Measurements from ENCODE around the gene ARSK. TPM values are rescaled to one million over a fixed set of nuclear protein-coding genes. Genes with fewer than 3 reads are reported as not detected.
A peak's percentile ranks its signal among the peaks of the same experiment; 100 is the strongest.

Gene ARSK, protein sequence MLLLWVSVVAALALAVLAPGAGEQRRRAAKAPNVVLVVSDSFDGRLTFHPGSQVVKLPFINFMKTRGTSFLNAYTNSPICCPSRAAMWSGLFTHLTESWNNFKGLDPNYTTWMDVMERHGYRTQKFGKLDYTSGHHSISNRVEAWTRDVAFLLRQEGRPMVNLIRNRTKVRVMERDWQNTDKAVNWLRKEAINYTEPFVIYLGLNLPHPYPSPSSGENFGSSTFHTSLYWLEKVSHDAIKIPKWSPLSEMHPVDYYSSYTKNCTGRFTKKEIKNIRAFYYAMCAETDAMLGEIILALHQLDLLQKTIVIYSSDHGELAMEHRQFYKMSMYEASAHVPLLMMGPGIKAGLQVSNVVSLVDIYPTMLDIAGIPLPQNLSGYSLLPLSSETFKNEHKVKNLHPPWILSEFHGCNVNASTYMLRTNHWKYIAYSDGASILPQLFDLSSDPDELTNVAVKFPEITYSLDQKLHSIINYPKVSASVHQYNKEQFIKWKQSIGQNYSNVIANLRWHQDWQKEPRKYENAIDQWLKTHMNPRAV
- total RNA-seq, result 10 to 100 TPM in 2 of 4 donors, 1 to 10 TPM in 2; 6.7 to 13.3 (median 9.9) TPM
- 1 to 10 TPM in 2 of 3 donors, under 1 TPM in 1; 0.60 to 3.0 (median 1.2) TPM for polyA plus RNA-seq

- Histone ChIP-seq H3K4me3 (peak within 1 kb of the TSS; percentile 59 to 90 (median 74)), H3K27me3 (no peaks in the 10 kb centered on the region), H3K36me3 (peaks cover 0 to 7% (median under 1%) of the 10 kb centered on the region in 4 donors), H3K27ac (peak within 1 kb of the TSS; percentile 81 to 93 (median 90)), H3K9me3 (no peaks in the 10 kb centered on the region), H3K4me1 (peaks cover 0 to 28% (median 20%) of the 10 kb centered on the region in 4 donors)
- WGBS, 2 donors, result 0% methylated on average over 63 of the region's 63 CpGs
- intact Hi-C loops (cut with DNase I), result loop anchor here (5.0 to 10.0 kb wide), 3 partner anchors 92 to 410 kb away; partner anchors contain the start of genes ELL2 and RFESD
- peak; percentile 98 for DNase-seq
- TF ChIP-seq CTCF (IDR thresholded peaks at IDR 0.05) (peak in 3 of 4 experiments; percentile 27 to 32 (median 27)), POLR2A (IDR thresholded peaks at IDR 0.05) (peak; percentile 70 to 74), EP300 (IDR thresholded peaks at IDR 0.05) (peak in 1 of 4 donors; percentile 61), POLR2AphosphoS5 (IDR thresholded peaks at IDR 0.05) (peak; percentile 83 to 96 (median 89))
These were observed at the start of gene ARSK, which contains the start of gene SKIC3 for GRCh38 chr5:95554647-95555548. Gene ARSK (plus strand): TSS chr5:95555101. CDS start chr5:95555279, 178 bp downstream. Gene SKIC3 (minus strand): TSS chr5:95554977. CDS start chr5:95547150, 7,827 bp downstream.

- WGBS, 2 donors, result 77 to 88% methylated on average over 1 of the region's 1 CpG
- H3K27ac ChIP-seq, result no peak overlapping the region
- H3K36me3 ChIP-seq, result peaks cover 11 to 99% (median 18%) of the 10 kb centered on the region in 4 donors
- TF ChIP-seq CTCF (IDR thresholded peaks at IDR 0.05) (no peak), POLR2AphosphoS5 (IDR thresholded peaks at IDR 0.05) (no peak), POLR2A (IDR thresholded peaks at IDR 0.05) (no peak), EP300 (IDR thresholded peaks at IDR 0.05) (no peak)
- no peaks in the 10 kb centered on the region for H3K4me1 ChIP-seq
- no peaks in the 10 kb centered on the region for H3K9me3 ChIP-seq
- no peaks in the 10 kb centered on the region for H3K27me3 ChIP-seq
- intact Hi-C loops (cut with DNase I), result no loop called here
- no peak overlapping the region for H3K4me3 ChIP-seq
- no peak for DNase-seq
These were observed 46.4 kb upstream of the ARSK start for GRCh38 chr5:95508550-95508949.

DNA sequence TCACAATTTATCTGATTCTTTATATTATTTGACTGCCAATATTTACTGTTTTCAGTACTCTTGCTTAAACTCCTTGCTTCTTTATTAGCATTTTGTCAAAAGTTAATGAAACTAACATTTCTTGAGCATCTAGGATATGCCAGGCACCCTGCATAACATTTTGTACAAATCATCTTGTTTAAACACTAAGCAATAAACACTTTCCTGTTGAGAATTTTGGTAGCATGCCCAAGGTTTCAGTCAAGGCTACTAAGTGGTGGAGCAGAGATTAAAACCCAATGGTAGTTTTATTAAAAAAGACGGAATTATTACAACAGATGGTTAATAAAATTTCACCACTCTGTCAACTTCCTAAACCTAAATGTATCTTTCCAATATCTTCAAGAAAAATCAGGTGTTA is 43.3 kb upstream of the ARSK start:
- TF ChIP-seq POLR2AphosphoS5 (IDR thresholded peaks at IDR 0.05), result no peak
- no peak for TF ChIP-seq CTCF (IDR thresholded peaks at IDR 0.05)
- no peak for TF ChIP-seq POLR2A (IDR thresholded peaks at IDR 0.05)
- no peak for TF ChIP-seq EP300 (IDR thresholded peaks at IDR 0.05)
- 93 to 97% methylated on average over 1 of the region's 1 CpG for WGBS, 2 donors
- H3K36me3 ChIP-seq, result peaks cover 19 to 100% (median 26%) of the 10 kb centered on the region in 4 donors

DNA sequence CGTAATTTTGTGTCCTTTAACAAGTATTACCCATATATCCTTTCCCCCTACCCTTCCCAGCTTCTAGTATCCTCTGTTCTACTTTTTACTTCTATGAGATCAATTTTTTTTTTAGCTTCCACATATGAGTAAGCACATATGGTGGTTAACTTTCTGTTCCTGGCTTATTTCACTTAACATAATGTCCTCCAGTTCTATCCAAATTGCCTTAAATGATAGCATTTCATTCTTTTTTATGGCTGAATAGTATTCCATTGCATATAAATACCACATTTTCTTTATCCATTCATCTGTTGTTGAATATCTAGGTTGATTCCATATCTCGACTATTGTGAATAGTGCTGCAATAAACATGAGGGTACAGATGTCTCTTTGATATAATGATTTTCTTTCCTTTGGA is 36.5 kb upstream of the ARSK start:
- Histone ChIP-seq H3K9me3 (no peaks in the 10 kb centered on the region), H3K27ac (no peak overlapping the region), H3K36me3 (peaks cover 10 to 97% (median 16%) of the 10 kb centered on the region in 4 donors), H3K4me1 (no peaks in the 10 kb centered on the region), H3K4me3 (no peak overlapping the region), H3K27me3 (no peaks in the 10 kb centered on the region)
- TF ChIP-seq CTCF (IDR thresholded peaks at IDR 0.05) (no peak), EP300 (IDR thresholded peaks at IDR 0.05) (no peak), POLR2AphosphoS5 (IDR thresholded peaks at IDR 0.05) (no peak), POLR2A (IDR thresholded peaks at IDR 0.05) (no peak)
- intact Hi-C loops (cut with DNase I), result no loop called here
- no peak for DNase-seq
- WGBS, 2 donors, result 93 to 96% methylated on average over 2 of the region's 2 CpGs

More for the DNA sequence above, 43.3 kb upstream of the ARSK start:
- intact Hi-C loops (cut with DNase I), result no loop called here
- H3K9me3 ChIP-seq, result no peaks in the 10 kb centered on the region
- H3K27ac ChIP-seq, result no peak overlapping the region
- no peaks in the 10 kb centered on the region for H3K4me1 ChIP-seq
- no peak overlapping the region for H3K4me3 ChIP-seq
- DNase-seq, result no peak
- H3K27me3 ChIP-seq, result no peaks in the 10 kb centered on the region

Measured in sigmoid colon (tissue), 7 donors.